ENCODE measurements around the gene DDAH1.

DDAH1 gene

DNA sequence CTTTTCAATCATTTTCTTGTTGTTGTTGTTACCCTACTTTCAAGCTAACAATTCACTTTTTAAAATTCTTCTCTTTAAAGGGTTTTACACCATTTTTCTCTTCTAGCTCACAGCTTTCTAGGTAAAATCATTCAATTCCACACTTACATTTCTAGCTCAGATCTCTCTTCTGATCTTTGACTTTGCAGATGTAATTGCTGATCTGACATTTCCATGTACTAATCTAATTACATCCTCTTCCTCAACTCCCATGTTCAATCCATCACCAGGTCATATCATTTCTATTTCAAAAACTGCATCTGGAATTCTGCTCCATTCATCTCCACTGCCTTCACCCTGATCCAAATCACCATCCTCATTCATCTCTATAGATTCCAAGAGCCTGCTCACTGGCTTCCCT, 191.6 kb downstream of the DDAH1 start:
- no peak overlapping the region for H3K4me3 ChIP-seq (ENCODE audit: low read length)
- TF ChIP-seq, protein P1, sequence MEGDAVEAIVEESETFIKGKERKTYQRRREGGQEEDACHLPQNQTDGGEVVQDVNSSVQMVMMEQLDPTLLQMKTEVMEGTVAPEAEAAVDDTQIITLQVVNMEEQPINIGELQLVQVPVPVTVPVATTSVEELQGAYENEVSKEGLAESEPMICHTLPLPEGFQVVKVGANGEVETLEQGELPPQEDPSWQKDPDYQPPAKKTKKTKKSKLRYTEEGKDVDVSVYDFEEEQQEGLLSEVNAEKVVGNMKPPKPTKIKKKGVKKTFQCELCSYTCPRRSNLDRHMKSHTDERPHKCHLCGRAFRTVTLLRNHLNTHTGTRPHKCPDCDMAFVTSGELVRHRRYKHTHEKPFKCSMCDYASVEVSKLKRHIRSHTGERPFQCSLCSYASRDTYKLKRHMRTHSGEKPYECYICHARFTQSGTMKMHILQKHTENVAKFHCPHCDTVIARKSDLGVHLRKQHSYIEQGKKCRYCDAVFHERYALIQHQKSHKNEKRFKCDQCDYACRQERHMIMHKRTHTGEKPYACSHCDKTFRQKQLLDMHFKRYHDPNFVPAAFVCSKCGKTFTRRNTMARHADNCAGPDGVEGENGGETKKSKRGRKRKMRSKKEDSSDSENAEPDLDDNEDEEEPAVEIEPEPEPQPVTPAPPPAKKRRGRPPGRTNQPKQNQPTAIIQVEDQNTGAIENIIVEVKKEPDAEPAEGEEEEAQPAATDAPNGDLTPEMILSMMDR (conservative IDR thresholded peaks at IDR 0.05; ENCODE audit: low read depth, low read length), result no peak
- DNase-seq (ENCODE audit: low read depth), result no peak

DNA sequence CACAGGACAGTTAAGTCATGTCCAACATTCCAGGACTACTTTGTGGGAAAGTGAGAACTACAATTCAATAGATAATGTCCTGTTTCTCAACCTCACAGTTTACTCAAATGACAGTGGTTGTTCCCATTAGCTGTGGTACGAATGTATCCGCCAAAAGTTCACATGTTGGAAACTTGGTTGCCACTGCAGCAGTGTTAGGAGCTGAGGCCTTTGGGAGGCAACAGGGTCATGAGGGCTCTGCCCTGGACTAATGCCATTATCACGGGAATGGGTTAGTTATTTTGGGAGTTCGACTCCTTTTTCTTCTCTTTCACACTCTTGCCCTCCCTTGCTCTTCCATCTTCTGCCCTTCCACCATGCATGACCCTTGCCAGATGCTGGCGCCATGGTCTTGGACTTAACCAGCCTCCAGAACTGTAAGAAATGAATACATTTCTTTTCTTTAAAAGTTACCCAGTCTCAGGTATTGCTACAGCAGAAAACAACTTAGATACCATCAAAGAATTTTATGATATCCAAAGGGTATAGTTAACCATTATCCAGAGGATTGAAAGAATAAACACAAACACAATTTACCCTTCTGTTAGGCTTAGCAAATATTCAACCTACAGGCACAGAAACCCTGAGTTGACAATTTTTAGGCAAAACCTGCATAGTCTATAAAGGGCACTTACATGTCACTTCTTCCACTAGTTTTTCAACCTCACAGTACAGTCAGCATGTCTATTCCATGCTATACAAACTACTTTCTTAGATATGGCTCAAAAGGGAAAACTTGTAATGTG, 196.0 kb downstream of the DDAH1 start:
- TF ChIP-seq, protein P1 (conservative IDR thresholded peaks at IDR 0.05; ENCODE audit: low read depth, low read length), result no peak
- H3K4me3 ChIP-seq (ENCODE audit: low read length), result no peak overlapping the region
- no peak for DNase-seq (ENCODE audit: low read depth)
